Neural cell (in vitro differentiated cells): ENCODE measurements around the gene MDFIC. TPM values are rescaled to one million over a fixed set of nuclear protein-coding genes. Genes with fewer than 3 reads are reported as not detected.

Source experiments
- H2AFZ ChIP-seq: fragments of 200-600, 300-800 bp; sonication (generic), shearing (Covaris generic); 2 replicates; pipeline ENCODE4 v1.6.0; 2014; ENCODE audit warnings: low read depth, mild to moderate bottlenecking, antibody characterized with exemption, low read length, moderate library complexity
- H3F3A ChIP-seq: fragments of 200-600 bp; shearing (Covaris generic); 2 replicates; pipeline ENCODE4 v1.6.1; 2016; ENCODE audit warnings: mild to moderate bottlenecking, moderate library complexity, mixed read lengths, antibody characterized with exemption, low read length; ENCODE audit not compliant: insufficient read depth, poor library complexity, severe bottlenecking
- H3K27ac ChIP-seq: fragments of 200-600, 300-800 bp; sonication (generic), shearing (Covaris generic); 2 replicates; pipeline ENCODE4 v1.5.1; 2014; ENCODE audit warnings: mild to moderate bottlenecking, low read length, moderate library complexity
- H3K27me3 ChIP-seq: fragments of 300-800, 200-600 bp; sonication (generic), shearing (Covaris generic); 2 replicates; pipeline ENCODE4 v1.6.0; 2014; ENCODE audit warnings: mild to moderate bottlenecking, low read depth, low read length, moderate library complexity; ENCODE audit not compliant: insufficient read depth
- H3K36me3 ChIP-seq: fragments of 300-800, 200-600 bp; sonication (generic), shearing (Covaris generic); 2 replicates; pipeline ENCODE4 v1.5.1; 2014; ENCODE audit warnings: mild to moderate bottlenecking, antibody characterized with exemption, low read length, moderate library complexity; ENCODE audit not compliant: insufficient read depth
- H3K4me2 ChIP-seq: fragments of 300-800, 200-600 bp; sonication (generic), shearing (Covaris generic); 2 replicates; pipeline ENCODE4 v1.6.0; 2014; ENCODE audit warnings: mild to moderate bottlenecking, low read length
- H3K4me3 ChIP-seq: fragments of 300-800, 200-600 bp; sonication (generic), shearing (Covaris generic); 2 replicates; pipeline ENCODE4 v1.5.1; 2014; ENCODE audit warnings: mild to moderate bottlenecking, low read length, moderate library complexity
- H3K79me2 ChIP-seq: fragments of 200-600 bp; shearing (Covaris generic); replicated peaks from 2 replicates; pipeline ENCODE4 v1.6.0; 2014; ENCODE audit warnings: mild to moderate bottlenecking, low read length, moderate library complexity; ENCODE audit not compliant: insufficient read depth
- H3K9ac ChIP-seq: fragments of 300-800, 200-600 bp; sonication (generic), shearing (Covaris generic); 2 replicates; pipeline ENCODE4 v1.6.1; 2016; ENCODE audit warnings: mild to moderate bottlenecking, low read length, mixed read lengths
- H3K9me2 ChIP-seq: fragments of 200-600 bp; shearing (Covaris generic); 2 replicates; pipeline ENCODE4 v1.6.1; 2016; ENCODE audit warnings: mild to moderate bottlenecking, low read length, mixed read lengths; ENCODE audit not compliant: insufficient read depth
- H3K9me3 ChIP-seq: fragments of 200-600, 300-800 bp; sonication (generic), shearing (Covaris generic); 2 replicates; pipeline ENCODE4 v1.6.1; 2016; ENCODE audit warnings: mild to moderate bottlenecking, mixed run types, low read length, moderate library complexity, mixed read lengths
- H4K20me1 ChIP-seq: fragments of 200-600 bp; shearing (Covaris generic); 2 replicates; pipeline ENCODE4 v1.6.1; 2016; ENCODE audit warnings: mild to moderate bottlenecking, mixed run types; ENCODE audit not compliant: insufficient read depth
- CTCF ChIP-seq: fragments of 450-650 bp; IDR thresholded peaks from 2 replicates; pipeline ENCODE4 v1.5.1; 2014; ENCODE audit warnings: antibody characterized with exemption, mild to moderate bottlenecking, moderate library complexity; ENCODE audit not compliant: poor library complexity, severe bottlenecking
- EP300 ChIP-seq: fragments of 450-650 bp; conservative IDR thresholded peaks from 2 replicates; pipeline ENCODE4 v1.6.1; 2014; ENCODE audit warnings: antibody characterized with exemption, mild to moderate bottlenecking, moderate library complexity; ENCODE audit not compliant: poor library complexity, severe bottlenecking
- EZH2 ChIP-seq: fragments of 200-600, 300-800 bp; shearing (Covaris generic), sonication (generic); IDR thresholded peaks from 2 replicates; pipeline ENCODE4 v1.6.1; 2014; ENCODE audit warnings: antibody characterized with exemption, low read length, borderline replicate concordance, mild to moderate bottlenecking; ENCODE audit not compliant: insufficient read depth, poor library complexity, severe bottlenecking
- MXI1 ChIP-seq: fragments of 450-650 bp; conservative IDR thresholded peaks from 2 replicates; pipeline ENCODE4 v1.6.1; 2014; ENCODE audit warnings: antibody characterized with exemption, mild to moderate bottlenecking; ENCODE audit not compliant: poor library complexity, severe bottlenecking
- POLR2AphosphoS5 ChIP-seq: IDR thresholded peaks from 2 replicates; pipeline ENCODE4 v1.6.1; 2012
- RAD21 ChIP-seq: fragments of 450-650 bp; conservative IDR thresholded peaks from 2 replicates; pipeline ENCODE4 v1.6.1; 2014; ENCODE audit warnings: antibody characterized with exemption, mild to moderate bottlenecking, moderate library complexity
- REST ChIP-seq: IDR thresholded peaks from 2 replicates; pipeline ENCODE4 v1.6.1; 2012; ENCODE audit warnings: borderline replicate concordance
- SMC3 ChIP-seq: fragments of 450-650 bp; conservative IDR thresholded peaks from 2 replicates; pipeline ENCODE4 v1.6.1; 2014; ENCODE audit warnings: antibody characterized with exemption, mild to moderate bottlenecking, moderate library complexity; ENCODE audit not compliant: poor library complexity
- TAF1 ChIP-seq: IDR thresholded peaks from 2 replicates; pipeline ENCODE4 v1.6.1; 2012; ENCODE audit warnings: low read depth
- polyA minus RNA-seq: library from RNA; depleted of rRNA, polyadenylated mRNA; stranded (reverse); fragments of >200 nt; gene quantifications from 2 replicates; pipeline ENCODE4 v1.2.3, GENCODE V29; 2014
- polyA plus RNA-seq: library from polyadenylated mRNA; depleted of rRNA; stranded (reverse); fragments of >200 nt; gene quantifications from 2 replicates; pipeline ENCODE4 v1.2.3, GENCODE V29; 2014

MDFIC gene
- polyA plus RNA-seq (0.85 and 5.0 TPM in 2 replicates), polyA minus RNA-seq (0.69 and 0.97 TPM in 2 replicates)

GRCh38 chr7:114922026-114922651 lies at the start of gene MDFIC:
MDFIC (plus strand) TSS chr7:114922094; CDS start chr7:114923034, 940 bp downstream.
- H3K9me2 ChIP-seq: no peaks in the 10 kb centered on the region
- no peaks in the 10 kb centered on the region for H4K20me1 ChIP-seq
- H3K27me3 ChIP-seq: peaks cover 27% of the 10 kb centered on the region
- no peak within 1 kb of the TSS for H2AFZ ChIP-seq
- TF ChIP-seq REST (no peak), SMC3 (no peak), EZH2 (no peak), POLR2AphosphoS5 (no peak), MXI1 (no peak), TAF1 (no peak), EP300 (no peak), RAD21 (no peak), CTCF (no peak)
- H3K36me3 ChIP-seq: no peaks in the 10 kb centered on the region
- peak within 1 kb of the TSS; percentile 8 for H3K9ac ChIP-seq
- no peaks in the 10 kb centered on the region for H3K79me2 ChIP-seq
- peak within 1 kb of the TSS; percentile 66 for H3K4me3 ChIP-seq
- H3K4me2 ChIP-seq: no peak within 1 kb of the TSS
- H3K9me3 ChIP-seq: no peaks in the 10 kb centered on the region
- H3F3A ChIP-seq: no peaks in the 10 kb centered on the region
- H3K27ac ChIP-seq: no peak within 1 kb of the TSS

GRCh38 chr7:114874170-114874569 lies 47.7 kb upstream of the MDFIC start:
- H3K27ac ChIP-seq: no peak overlapping the region
- H3K36me3 ChIP-seq: no peaks in the 10 kb centered on the region
- no peaks in the 10 kb centered on the region for H4K20me1 ChIP-seq
- H3K9ac ChIP-seq: no peak overlapping the region
- H3K9me2 ChIP-seq: no peaks in the 10 kb centered on the region
- no peaks in the 10 kb centered on the region for H3K27me3 ChIP-seq
- no peaks in the 10 kb centered on the region for H3K79me2 ChIP-seq
- peaks cover 3% of the 10 kb centered on the region for H3K9me3 ChIP-seq
- H3F3A ChIP-seq: no peaks in the 10 kb centered on the region
- TF ChIP-seq TAF1: no peak
- TF ChIP-seq POLR2AphosphoS5: no peak
- no peak for TF ChIP-seq EP300
- TF ChIP-seq SMC3: no peak
- no peak for TF ChIP-seq CTCF
- TF ChIP-seq EZH2: no peak
- TF ChIP-seq RAD21: no peak
- TF ChIP-seq MXI1: no peak
- TF ChIP-seq REST: no peak
- H2AFZ ChIP-seq: no peak overlapping the region
- H3K4me3 ChIP-seq: no peak overlapping the region
- H3K4me2 ChIP-seq: no peak overlapping the region
